ENCODE results near the gene ANGPTL8. TPM values are rescaled to one million over a fixed set of nuclear protein-coding genes. Genes with fewer than 3 reads are reported as not detected.

Gene ANGPTL8
- total and polyA plus RNA-seq, 10 donors = 0.30 TPM; not detected in 9

DNA sequence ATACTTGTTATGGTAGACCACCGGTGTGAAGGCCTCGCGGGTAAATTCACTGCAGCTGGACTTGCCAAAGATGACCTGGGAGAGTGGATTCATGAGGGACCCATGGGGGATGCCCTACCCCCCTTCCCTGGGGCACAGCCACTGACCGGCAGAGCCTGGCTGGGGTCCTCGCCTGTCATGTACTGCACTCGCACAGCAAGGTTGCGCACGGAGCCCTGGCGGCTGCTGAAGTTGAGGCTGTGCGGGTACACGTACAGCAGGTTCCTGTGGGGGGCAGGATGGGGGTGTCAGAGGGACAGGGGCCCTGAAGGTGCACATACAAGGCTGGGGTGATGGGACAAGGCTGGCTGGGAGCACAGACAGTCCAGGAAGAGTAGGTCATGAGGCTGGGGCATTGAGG lies 1.4 kb upstream of the ANGPTL8 start:
- no peak for TF ChIP-seq POLR2AphosphoS5 (IDR thresholded peaks at IDR 0.05)
- no peak for TF ChIP-seq POLR2A (IDR thresholded peaks at IDR 0.05)
- TF ChIP-seq, protein P1, sequence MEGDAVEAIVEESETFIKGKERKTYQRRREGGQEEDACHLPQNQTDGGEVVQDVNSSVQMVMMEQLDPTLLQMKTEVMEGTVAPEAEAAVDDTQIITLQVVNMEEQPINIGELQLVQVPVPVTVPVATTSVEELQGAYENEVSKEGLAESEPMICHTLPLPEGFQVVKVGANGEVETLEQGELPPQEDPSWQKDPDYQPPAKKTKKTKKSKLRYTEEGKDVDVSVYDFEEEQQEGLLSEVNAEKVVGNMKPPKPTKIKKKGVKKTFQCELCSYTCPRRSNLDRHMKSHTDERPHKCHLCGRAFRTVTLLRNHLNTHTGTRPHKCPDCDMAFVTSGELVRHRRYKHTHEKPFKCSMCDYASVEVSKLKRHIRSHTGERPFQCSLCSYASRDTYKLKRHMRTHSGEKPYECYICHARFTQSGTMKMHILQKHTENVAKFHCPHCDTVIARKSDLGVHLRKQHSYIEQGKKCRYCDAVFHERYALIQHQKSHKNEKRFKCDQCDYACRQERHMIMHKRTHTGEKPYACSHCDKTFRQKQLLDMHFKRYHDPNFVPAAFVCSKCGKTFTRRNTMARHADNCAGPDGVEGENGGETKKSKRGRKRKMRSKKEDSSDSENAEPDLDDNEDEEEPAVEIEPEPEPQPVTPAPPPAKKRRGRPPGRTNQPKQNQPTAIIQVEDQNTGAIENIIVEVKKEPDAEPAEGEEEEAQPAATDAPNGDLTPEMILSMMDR (IDR thresholded peaks at IDR 0.05 in 8 of 11, conservative IDR thresholded peaks at IDR 0.05 in 3 of 11) = no peak
- 91 to 96% (median 94%) methylated on average over 11 of the region's 11 CpGs for WGBS, 5 donors
- intact Hi-C loops (cut with DNase I; ENCODE audit: low total_unique reads) = no loop called here
- Histone ChIP-seq H3K9me3 (peaks cover 0 to 23% (median 18%) of the 10 kb centered on the region in 8 donors), H3K27me3 (replicated peaks in 1 of 7) (peaks cover 0 to 4% (median 0%) of the 10 kb centered on the region in 7 donors), H3K27ac (no peak overlapping the region), H3K4me1 (peaks cover 0 to 5% (median under 1%) of the 10 kb centered on the region in 6 donors), H3K36me3 (peaks cover 0 to 82% (median 12%) of the 10 kb centered on the region in 6 donors), H3K4me3 (no peak overlapping the region)
- no peak for DNase-seq

DNA sequence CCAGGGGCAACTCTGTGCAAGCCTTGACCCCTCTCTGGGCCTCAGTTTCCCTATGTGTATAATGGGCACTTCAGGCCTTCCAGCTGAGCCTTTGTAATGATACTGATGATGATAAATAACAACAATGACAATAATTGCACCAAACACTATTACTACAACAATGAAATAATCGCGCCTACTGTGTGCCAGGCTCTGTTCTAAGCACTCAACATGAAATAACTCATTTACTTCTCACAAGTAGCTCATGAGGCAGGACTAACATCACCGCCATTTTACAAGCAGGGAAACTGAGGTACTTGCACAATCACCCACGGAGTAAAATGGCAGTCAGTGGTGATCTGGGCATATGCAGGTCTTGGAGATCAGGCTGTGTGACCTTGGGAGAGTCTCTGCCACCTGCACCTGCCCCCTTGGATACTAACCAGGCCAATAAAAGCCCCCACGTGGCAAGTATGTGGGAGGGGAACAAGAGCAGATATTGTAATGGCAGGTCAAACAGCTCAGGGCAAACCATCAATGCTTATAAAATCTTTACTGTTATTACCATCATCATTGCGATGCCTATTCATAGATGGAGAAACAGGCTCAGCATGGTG lies 540 bp upstream of the ANGPTL8 start:
- DNase-seq = no peak
- peaks cover 0 to 13% (median 9%) of the 10 kb centered on the region in 6 donors for H3K4me1 ChIP-seq
- intact Hi-C loops (cut with DNase I; ENCODE audit: low total_unique reads) = no loop called here
- no peak overlapping the region for H3K4me3 ChIP-seq
- TF ChIP-seq POLR2A (IDR thresholded peaks at IDR 0.05) (no peak), POLR2AphosphoS5 (IDR thresholded peaks at IDR 0.05) (no peak)
- TF ChIP-seq, protein P1 (IDR thresholded peaks at IDR 0.05 in 8 of 11, conservative IDR thresholded peaks at IDR 0.05 in 3 of 11) = no peak
- no peak overlapping the region for H3K27ac ChIP-seq
- H3K36me3 ChIP-seq = peaks cover 0 to 74% (median 12%) of the 10 kb centered on the region in 6 donors
- H3K27me3 ChIP-seq (replicated peaks in 1 of 7) = peaks cover 0 to 4% (median 0%) of the 10 kb centered on the region in 7 donors
- peaks cover 0 to 23% (median 18%) of the 10 kb centered on the region in 8 donors for H3K9me3 ChIP-seq
- 90 to 95% (median 91%) methylated on average over 6 of the region's 6 CpGs for WGBS, 5 donors

DNA sequence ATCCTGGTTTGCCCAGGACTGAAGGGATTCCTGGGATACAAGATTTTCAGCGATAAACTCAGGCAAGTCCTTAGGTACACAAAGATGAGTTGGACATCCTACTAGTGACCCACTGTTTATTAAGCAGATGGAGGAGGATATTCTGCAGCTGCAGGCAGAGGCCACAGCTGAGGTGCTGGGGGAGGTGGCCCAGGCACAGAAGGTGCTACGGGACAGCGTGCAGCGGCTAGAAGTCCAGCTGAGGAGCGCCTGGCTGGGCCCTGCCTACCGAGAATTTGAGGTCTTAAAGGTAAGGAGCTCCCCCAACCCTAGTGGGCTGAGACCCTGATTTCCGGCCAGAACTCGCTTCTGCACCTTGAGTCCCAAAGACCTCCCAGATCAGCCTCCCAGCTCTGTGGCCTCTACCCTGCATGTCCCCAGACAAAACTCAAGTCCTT lies 607 bp downstream of the ANGPTL8 start:
- WGBS, 5 donors = 94 to 99% (median 95%) methylated on average over 8 of the region's 8 CpGs
- H3K4me1 ChIP-seq = peaks cover 0 to 15% (median 10%) of the 10 kb centered on the region in 6 donors
- TF ChIP-seq, protein P1 (IDR thresholded peaks at IDR 0.05 in 8 of 11, conservative IDR thresholded peaks at IDR 0.05 in 3 of 11) = no peak
- TF ChIP-seq POLR2AphosphoS5 (IDR thresholded peaks at IDR 0.05) (no peak), POLR2A (IDR thresholded peaks at IDR 0.05) (no peak)
- H3K36me3 ChIP-seq = peaks cover 0 to 71% (median 12%) of the 10 kb centered on the region in 6 donors
- no peak overlapping the region for H3K27ac ChIP-seq
- intact Hi-C loops (cut with DNase I; ENCODE audit: low total_unique reads) = loop anchor here (5.0 kb wide), 1 partner anchor 347 kb away; no protein-coding TSS in a partner anchor
- DNase-seq = no peak
- H3K9me3 ChIP-seq = peaks cover 0 to 23% (median 18%) of the 10 kb centered on the region in 8 donors
- no peak overlapping the region for H3K4me3 ChIP-seq
- peaks cover 0 to 4% (median 0%) of the 10 kb centered on the region in 7 donors for H3K27me3 ChIP-seq (replicated peaks in 1 of 7)

DNA sequence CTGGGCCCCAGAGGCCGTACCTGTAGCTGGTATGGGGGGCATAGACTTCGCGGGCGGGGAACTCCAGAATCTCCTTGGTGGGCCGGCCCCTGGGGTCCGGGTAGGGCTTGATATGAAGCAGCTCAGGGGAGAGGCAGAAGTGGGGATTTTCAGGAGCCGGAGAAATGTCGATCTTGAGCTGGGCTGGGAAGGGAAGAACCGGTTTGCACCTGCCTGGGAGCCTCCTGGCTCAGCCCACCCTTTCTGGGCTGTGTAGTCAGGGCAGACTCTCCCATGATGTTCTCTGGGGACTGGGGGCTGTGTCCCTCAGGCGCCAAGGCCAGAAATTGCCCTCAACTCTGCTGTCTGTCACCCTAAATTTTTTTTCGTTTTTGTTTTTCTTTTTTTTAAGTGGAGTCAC lies 2.6 kb downstream of the ANGPTL8 start:
- TF ChIP-seq POLR2A (IDR thresholded peaks at IDR 0.05) = no peak
- TF ChIP-seq POLR2AphosphoS5 (IDR thresholded peaks at IDR 0.05) = no peak
- TF ChIP-seq, protein P1 (IDR thresholded peaks at IDR 0.05 in 8 of 11, conservative IDR thresholded peaks at IDR 0.05 in 3 of 11) = no peak
- no peak overlapping the region for H3K4me3 ChIP-seq
- no peak for DNase-seq
- H3K27me3 ChIP-seq (replicated peaks in 1 of 7) = peaks cover 0 to 4% (median 0%) of the 10 kb centered on the region in 7 donors
- no peak overlapping the region for H3K27ac ChIP-seq
- intact Hi-C loops (cut with DNase I; ENCODE audit: low total_unique reads) = loop anchor here (5.0 kb wide), 1 partner anchor 345 kb away; no protein-coding TSS in a partner anchor
- H3K9me3 ChIP-seq = peaks cover 0 to 23% (median 18%) of the 10 kb centered on the region in 8 donors
- H3K36me3 ChIP-seq = peaks cover 0 to 60% (median 12%) of the 10 kb centered on the region in 6 donors
- peaks cover 0 to 19% (median 12%) of the 10 kb centered on the region in 6 donors for H3K4me1 ChIP-seq
- 87 to 93% (median 90%) methylated on average over 10 to 11 of the region's 11 CpGs for WGBS, 5 donors
